HG03469 (cell line): Measurements from ENCODE around the gene ACLY.
"Not testable (repeated sequence)": the region's sequence is repeated elsewhere in the genome, so short reads cannot be mapped to it uniquely, and the experiment has no call there.

Experiments
- ATAC-seq: cut with Tn5 transposase; IDR thresholded peaks from one replicate; pipeline ENCODE4 v1.9.1; 2021; ENCODE audit warnings: mild to moderate bottlenecking, moderate library complexity, moderate number of reproducible peaks; ENCODE audit not compliant: unreplicated experiment

Gene ACLY

GRCh38 chr17:41836550-41837196 is 82.1 kb downstream of the ACLY start:
- no peak for ATAC-seq

GRCh38 chr17:41835800-41836549 is 82.8 kb downstream of the ACLY start, which contains the start of gene NT5C3B:
NT5C3B (minus strand) TSS chr17:41836232; CDS start chr17:41836193, 39 bp downstream.
- ATAC-seq: no peak

GRCh38 chr17:41835214-41835799 is 83.4 kb downstream of the ACLY start:
- no peak for ATAC-seq

GRCh38 chr17:41829961-41830360 is 88.8 kb downstream of the ACLY start:
- ATAC-seq: not testable (repeated sequence)

GRCh38 chr17:41825175-41825845 is 93.4 kb downstream of the ACLY start:
- no peak for ATAC-seq

GRCh38 chr17:41824086-41824485 is 94.7 kb downstream of the ACLY start:
- no peak for ATAC-seq

GRCh38 chr17:41823580-41823979 is 95.2 kb downstream of the ACLY start:
- ATAC-seq: no peak

GRCh38 chr17:41823141-41823524 is 95.6 kb downstream of the ACLY start:
- ATAC-seq: no peak

GRCh38 chr17:41822216-41823140 is 96.3 kb downstream of the ACLY start:
- no peak for ATAC-seq

GRCh38 chr17:41821776-41822175 is 97.0 kb downstream of the ACLY start:
- ATAC-seq: no peak

GRCh38 chr17:41818024-41818423 is 100.7 kb downstream of the ACLY start:
- ATAC-seq: no peak
